Stimulated activated CD8-positive, alpha-beta memory T cell treated with anti-CD3 and anti-CD28 coated beads, Interleukin-12 subunit alpha, Interleukin-12 subunit beta, amount 100 ng/mL, for 1 hour (primary cell): Measurements from ENCODE around the gene AKAP5.
"Not testable (repeated sequence)": the region's sequence is repeated elsewhere in the genome, so short reads cannot be mapped to it uniquely, and the experiment has no call there.

ENCODE experiments used
- DNase-seq: peaks from one replicate; pipeline ENCODE4 v3.0.0-alpha.2; 2020; ENCODE audit warnings: low read depth

Gene AKAP5

GRCh38 chr14:64503434-64504309, 38.4 kb downstream of the AKAP5 start, which contains the start of gene ZBTB25:
ZBTB25 (minus strand) TSS chr14:64503838; CDS start chr14:64490533, 13,305 bp downstream.
- DNase-seq = peak; percentile 95

- peak; percentile 67 for DNase-seq
Measured at GRCh38 chr14:64504310-64504896, 39.1 kb downstream of the AKAP5 start, which contains the start of gene ZBTB1. ZBTB1 (plus strand) TSS chr14:64504770; CDS start chr14:64521505, 16,735 bp downstream.

GRCh38 chr14:64504897-64505794, 39.8 kb downstream of the AKAP5 start:
- DNase-seq = peak; percentile 68

- DNase-seq = no peak
Measured at GRCh38 chr14:64506721-64507120, 41.4 kb downstream of the AKAP5 start.

- no peak for DNase-seq
Measured at GRCh38 chr14:64507376-64508156, 42.3 kb downstream of the AKAP5 start.

- no peak for DNase-seq
Measured at GRCh38 chr14:64508215-64508776, 43.0 kb downstream of the AKAP5 start.

GRCh38 chr14:64509036-64509435, 43.7 kb downstream of the AKAP5 start:
- no peak for DNase-seq

- DNase-seq = peak; percentile 54
Measured at GRCh38 chr14:64510825-64511671, 45.7 kb downstream of the AKAP5 start.

GRCh38 chr14:64513271-64513670, 48.0 kb downstream of the AKAP5 start:
- no peak for DNase-seq

- DNase-seq = no peak
Measured at GRCh38 chr14:64515053-64515452, 49.8 kb downstream of the AKAP5 start.

- DNase-seq = no peak
Measured at GRCh38 chr14:64516969-64517368, 51.7 kb downstream of the AKAP5 start.

- DNase-seq = not testable (repeated sequence)
Measured at GRCh38 chr14:64517667-64518066, 52.4 kb downstream of the AKAP5 start.

- no peak for DNase-seq
Measured at GRCh38 chr14:64518229-64518628, 52.9 kb downstream of the AKAP5 start.

- DNase-seq = no peak
Measured at GRCh38 chr14:64520699-64521098, 55.4 kb downstream of the AKAP5 start.

- no peak for DNase-seq
Measured at GRCh38 chr14:64522591-64523355, 57.5 kb downstream of the AKAP5 start.
